Measurements from ENCODE around the gene ANKRD52.
"Not testable (repeated sequence)": the region's sequence is repeated elsewhere in the genome, so short reads cannot be mapped to it uniquely, and the experiment has no call there.

Gene ANKRD52

GRCh38 chr12:56258068-56258819 lies at the start of gene ANKRD52:
TSS of gene ANKRD52 (minus strand) at chr12:56258384. CDS start at chr12:56258269, 115 bp downstream.
- DNase-seq: peak; percentile 66 to 82

DNA sequence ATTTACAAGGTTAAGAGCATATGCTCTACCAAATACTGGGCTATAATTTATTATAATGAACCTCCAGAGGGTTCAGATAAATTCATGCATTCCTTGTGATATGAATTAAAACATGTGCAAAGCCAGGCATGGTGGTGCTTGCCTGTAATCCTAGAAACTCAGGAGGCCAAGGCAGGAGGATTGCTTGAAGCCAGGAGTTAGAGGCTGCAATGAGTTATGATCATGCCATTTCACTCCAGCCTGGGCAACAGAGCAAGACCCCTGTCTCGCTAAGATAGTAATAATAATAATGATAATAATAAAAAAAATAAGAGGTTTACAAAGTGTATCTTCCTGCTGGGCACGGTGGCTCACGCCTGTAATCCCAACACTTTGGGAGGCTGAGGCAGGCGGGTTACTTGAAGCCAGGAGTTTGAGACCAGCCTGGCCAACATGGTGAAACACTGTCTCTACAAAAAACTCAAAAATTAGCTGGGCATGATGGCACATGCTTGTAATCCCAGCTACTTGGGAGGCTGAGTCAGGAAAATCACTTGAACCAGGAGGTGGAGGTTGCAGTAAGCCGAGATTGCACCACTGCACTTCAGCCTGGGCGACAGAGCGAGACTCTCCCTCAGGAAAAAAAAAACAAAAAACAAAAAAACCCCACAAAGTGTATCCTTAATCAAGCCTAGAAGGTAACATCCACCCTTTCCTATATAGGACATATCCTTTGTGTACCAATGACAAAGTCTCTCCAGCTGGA lies 49.2 kb upstream of the ANKRD52 start:
- no peak for DNase-seq

DNA sequence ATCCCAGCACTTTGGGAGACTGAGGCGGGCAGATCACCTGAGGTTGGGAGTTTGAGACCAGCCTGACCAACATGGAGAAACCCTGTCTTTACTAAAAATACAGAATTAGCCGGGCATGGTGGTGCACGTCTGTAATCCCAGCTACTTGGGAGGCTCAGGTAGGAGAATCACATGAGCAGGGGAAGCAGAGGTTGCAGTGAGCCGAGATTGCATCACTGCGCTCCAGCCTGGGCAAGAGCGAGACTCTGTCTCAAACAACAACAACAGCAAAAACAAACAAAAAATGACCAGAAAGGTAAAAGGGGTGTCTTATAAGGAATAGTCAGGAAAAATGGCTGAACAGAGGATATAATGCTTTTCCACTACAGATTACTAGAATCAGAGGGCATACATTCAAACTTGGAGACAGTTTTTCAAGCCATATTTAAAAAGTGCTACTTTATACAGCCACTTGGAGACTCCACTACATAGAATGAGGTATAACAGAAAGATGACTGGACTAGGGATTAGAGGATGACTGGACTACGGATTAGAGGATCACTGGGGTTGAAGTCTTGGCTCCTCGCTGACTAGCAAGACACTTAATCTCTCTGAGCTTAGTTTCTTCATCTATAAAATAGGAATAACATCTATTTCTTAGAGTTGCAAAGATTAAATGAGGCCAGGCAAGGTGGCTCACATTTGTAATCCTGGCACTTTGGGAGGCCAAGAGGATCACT lies 46.8 kb upstream of the ANKRD52 start:
- no peak for DNase-seq

DNA sequence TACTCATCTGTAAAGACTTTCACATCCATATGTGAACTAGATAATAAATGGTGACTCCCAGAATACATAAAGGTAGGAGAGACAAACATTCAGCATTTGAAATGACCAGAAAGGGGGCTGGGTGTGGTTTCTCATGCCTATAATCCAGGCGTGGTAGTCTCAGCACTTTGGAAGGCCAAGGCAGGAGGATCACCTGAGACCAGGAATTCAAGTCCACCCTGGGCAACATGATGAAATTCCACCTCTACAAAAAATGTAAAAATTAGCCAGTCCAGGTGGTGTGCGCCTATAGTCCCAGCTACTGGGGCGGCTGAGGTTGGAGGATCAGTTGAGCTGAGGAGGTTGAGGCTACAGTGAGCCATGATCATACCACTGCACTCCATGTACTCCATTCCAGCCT lies 46.1 kb upstream of the ANKRD52 start:
- no peak for DNase-seq

- DNase-seq: no peak
Observed at GRCh38 chr12:56300644-56301464, 42.7 kb upstream of the ANKRD52 start.

- DNase-seq: peak; percentile 83 to 98
Observed at GRCh38 chr12:56299853-56300643, 41.9 kb upstream of the ANKRD52 start, which contains the start of gene CS. TSS of gene CS (minus strand) at chr12:56300330. CDS start at chr12:56300201, 129 bp downstream.

DNA sequence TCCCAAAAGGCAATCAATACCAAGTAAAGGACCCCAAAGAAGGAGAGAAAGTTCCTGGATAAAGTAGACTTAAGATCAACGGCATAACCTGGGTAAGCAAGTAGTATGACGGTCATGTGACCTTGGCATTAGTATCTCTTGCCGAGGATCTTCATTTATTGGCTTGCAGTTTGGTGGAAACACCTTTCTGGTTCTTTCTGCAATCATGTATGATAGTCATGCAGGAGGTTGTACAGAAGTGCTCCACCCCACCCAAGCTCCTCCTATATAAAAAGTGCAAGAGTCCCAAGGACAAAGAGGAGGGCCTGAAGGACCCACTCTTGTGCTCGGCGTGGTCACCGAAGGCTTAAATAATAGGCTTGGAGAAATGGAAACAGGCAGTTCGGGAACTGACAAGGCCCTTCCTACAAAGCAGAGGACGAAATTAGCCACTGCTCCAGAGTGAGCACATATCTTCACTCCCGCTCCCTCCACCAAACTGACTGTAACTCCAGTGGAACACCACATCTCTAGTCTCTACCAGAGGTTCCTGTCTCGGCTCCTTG lies 41.2 kb upstream of the ANKRD52 start:
- DNase-seq: no peak

GRCh38 chr12:56298828-56299227 lies 40.6 kb upstream of the ANKRD52 start:
- no peak for DNase-seq

GRCh38 chr12:56297400-56297799 lies 39.2 kb upstream of the ANKRD52 start:
- no peak for DNase-seq

GRCh38 chr12:56296295-56296694 lies 38.1 kb upstream of the ANKRD52 start:
- no peak for DNase-seq

DNA sequence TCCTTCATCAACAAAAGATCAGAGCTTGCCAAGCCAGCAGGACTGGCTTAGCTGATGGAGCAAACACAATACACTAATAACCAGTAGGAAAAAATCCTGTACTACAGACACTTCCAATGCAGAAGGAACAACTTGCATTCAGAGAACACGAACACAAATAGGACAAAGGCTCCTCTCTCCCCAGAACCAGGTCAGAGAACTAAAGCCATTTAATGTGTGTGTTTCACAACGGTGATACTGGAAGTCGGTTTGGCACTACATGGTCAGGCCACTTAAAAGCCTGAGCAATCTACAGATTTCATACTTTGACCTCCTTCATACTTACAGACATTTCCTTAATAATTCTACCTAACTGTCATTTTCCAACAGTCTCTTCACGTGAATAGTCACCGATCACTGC lies 35.6 kb upstream of the ANKRD52 start:
- DNase-seq: no peak

- DNase-seq: no peak
Observed at GRCh38 chr12:56288705-56289387, 30.7 kb upstream of the ANKRD52 start.

DNA sequence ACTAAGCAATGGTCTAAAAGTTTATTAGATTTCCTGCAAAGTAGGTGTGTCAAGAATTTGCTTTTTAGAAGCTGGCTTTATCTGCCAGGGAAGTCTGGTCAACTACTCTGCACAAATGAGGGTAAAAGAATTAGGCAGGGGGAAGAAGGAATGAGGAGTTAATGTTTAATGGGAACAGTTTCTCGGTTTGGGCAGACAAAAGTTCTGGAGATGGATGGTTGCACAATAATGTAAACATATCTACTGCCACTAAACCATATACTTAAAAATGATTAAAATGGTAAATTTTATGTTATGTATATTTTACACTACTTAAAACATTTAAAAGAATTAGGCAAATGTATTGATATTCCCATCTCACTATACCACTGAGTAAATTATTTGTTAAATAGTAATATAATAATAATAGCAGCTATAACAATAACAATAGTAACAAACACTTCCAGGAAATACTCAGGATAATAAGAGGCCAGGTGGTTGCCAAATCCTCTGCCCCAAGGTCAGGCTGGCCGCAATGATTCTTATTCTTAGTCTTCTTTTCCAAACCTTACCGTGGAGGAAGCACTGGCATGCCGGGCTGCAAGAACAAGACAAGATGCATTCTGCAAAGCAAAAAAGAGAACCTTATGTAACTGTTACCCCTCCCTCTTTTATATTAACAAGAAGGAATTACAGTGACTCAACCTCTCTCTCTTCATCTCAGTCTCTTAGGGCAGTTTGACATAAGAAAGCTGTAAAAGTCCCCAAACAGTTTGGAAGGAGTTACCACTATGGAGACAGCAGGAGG lies 28.1 kb upstream of the ANKRD52 start:
- DNase-seq: no peak

DNA sequence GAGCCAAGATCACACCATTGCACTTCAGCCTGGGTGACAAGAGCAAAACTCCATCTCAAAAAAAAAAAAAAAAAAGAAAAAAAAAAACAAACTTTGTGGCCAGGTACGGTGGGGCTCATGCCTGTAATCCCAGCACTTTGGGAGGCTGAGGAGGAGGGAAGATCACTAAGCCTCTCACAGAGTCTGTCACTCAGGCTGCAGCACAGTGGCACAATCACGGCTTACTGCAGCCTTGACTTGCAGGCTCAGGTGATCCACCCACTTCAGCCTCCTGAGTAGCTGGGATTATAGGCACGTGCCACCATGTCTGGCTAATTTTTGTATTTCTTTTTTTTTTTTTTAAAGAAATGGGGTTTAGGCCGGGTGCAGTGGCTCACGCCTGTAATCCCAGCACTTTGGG lies 26.1 kb upstream of the ANKRD52 start:
- not testable (repeated sequence) for DNase-seq

DNA sequence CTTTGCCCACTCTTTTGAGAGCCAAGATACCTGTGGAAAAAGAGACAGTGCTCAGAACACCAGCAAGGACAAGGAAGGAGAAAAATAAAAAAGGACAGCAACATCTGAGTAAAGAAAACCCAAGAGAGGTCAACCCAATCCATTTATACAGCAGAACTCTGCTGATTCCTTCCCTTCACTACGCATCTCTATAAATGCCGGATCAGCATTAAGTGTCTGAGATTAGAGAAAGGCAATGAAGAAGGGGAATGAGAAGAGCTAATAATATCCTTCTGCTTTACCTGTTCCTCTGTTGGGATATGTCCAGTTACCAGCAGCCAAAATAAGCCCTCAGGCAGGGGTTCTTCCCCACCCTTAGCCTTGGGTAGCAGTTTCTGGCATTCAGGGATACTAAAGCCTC lies 24.4 kb upstream of the ANKRD52 start:
- DNase-seq: no peak

DNA sequence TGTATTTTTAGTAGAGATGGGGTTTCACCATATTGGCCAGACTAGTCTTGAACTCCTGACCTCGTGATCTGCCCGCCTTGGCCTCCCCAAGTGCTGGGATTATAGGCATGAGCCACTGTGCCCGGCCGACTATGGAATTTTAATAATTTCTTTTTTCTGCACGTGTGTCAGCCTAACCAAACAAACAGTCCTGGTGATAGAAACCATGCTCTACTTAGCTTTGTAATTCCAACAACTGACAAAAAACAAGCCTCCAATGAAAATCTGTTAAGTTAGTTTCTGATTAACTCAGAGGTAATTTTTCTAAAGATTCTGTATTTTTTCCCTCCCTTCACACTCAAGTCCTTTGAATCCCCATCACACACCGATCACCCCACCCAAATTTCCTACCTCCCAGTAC lies 23.8 kb upstream of the ANKRD52 start:
- DNase-seq: no peak

- DNase-seq: no peak
Observed at GRCh38 chr12:56280849-56281248, 22.7 kb upstream of the ANKRD52 start.

DNA sequence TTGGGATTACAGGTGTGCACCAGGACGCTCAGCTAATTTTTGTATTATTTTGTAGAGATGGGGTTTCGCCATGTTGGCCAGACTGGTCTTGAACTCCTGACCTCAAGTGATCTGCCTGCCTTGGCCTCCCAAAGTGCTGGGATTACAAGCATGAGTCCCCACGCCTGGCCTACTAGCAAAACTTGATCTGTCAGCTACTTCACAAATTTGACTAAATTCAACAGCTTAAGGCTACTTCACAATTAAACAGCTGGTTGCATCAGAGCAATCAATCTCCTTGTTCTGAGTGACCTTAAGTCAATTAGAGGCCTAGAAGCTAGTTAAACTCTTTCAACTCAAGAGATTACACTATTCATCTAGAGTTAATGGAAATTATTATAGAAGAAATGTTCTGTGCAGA lies 20.7 kb upstream of the ANKRD52 start:
- DNase-seq: no peak

DNA sequence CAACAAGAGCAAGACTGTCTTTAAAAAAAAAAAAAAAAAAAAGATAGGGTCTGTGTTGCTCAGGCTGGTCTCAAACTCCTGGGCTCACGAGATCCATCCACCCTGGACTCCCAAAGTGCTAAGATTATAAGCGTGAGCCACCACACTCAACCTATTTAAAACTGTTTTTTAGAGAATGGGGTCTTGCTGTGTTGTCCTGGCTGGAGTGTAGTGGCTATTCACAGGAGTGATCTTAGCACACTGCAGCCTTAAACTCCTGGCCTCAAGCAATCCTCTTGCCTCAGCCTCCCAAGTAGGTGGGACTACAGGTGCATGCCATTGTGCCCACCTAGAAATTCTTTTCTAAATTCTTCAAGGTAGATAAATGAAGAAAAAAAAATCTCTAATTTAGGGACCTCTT lies 16.1 kb upstream of the ANKRD52 start:
- DNase-seq: no peak

GRCh38 chr12:56272468-56272867 lies 14.3 kb upstream of the ANKRD52 start:
- not testable (repeated sequence) for DNase-seq
